Measurements from ENCODE around the gene LDLRAD3. TPM values are rescaled to one million over a fixed set of nuclear protein-coding genes. Genes with fewer than 3 reads are reported as not detected.

The LDLRAD3 gene
- polyA plus RNA-seq, 1 donor (not counting 4 experiments of a cell fraction or from before 2014, with no cell fraction given): 13.1 TPM

- H3K4me2 ChIP-seq (ENCODE audit: control insufficient read depth, extremely low read depth, insufficient read depth, low read depth, low read length): no peak overlapping the region
- no peak overlapping the region for H3K4me3 ChIP-seq (ENCODE audit: control insufficient read depth in 2 of 3, extremely low read depth in 1 of 3, insufficient read depth in 2 of 3, low read depth in 1 of 3, low read length in 3 of 3)
- H3K27ac ChIP-seq (ENCODE audit: control insufficient read depth, insufficient read depth, low read length): no peak overlapping the region
These were observed 198.1 kb downstream of the LDLRAD3 start for GRCh38 chr11:36141956-36142355.

GRCh38 chr11:36142439-36142838 is 198.6 kb downstream of the LDLRAD3 start:
- no peaks in the 10 kb centered on the region for H3K27me3 ChIP-seq (ENCODE audit: control insufficient read depth, extremely low read depth, insufficient read depth, low read length)
- H3K27ac ChIP-seq (ENCODE audit: control insufficient read depth, insufficient read depth, low read length): no peak overlapping the region
- no peaks in the 10 kb centered on the region for H3K9me1 ChIP-seq (ENCODE audit: control insufficient read depth, extremely low read depth, insufficient read depth, low read length)
- no peak for FAIRE-seq
- H3K4me3 ChIP-seq (ENCODE audit: control insufficient read depth in 2 of 3, extremely low read depth in 1 of 3, insufficient read depth in 2 of 3, low read depth in 1 of 3, low read length in 3 of 3): no peak overlapping the region
- H3K9ac ChIP-seq (ENCODE audit: control insufficient read depth, extremely low read depth, insufficient read depth, low read length): no peak overlapping the region
- no peaks in the 10 kb centered on the region for H3K79me2 ChIP-seq (ENCODE audit: control insufficient read depth, insufficient read depth, low read length)
- H3K4me2 ChIP-seq (ENCODE audit: control insufficient read depth, extremely low read depth, insufficient read depth, low read depth, low read length): no peak overlapping the region
- no peaks in the 10 kb centered on the region for H4K20me1 ChIP-seq (ENCODE audit: control insufficient read depth, extremely low read depth, insufficient read depth, low read length)
- no peak for TF ChIP-seq EZH2 (IDR thresholded peaks at IDR 0.05; ENCODE audit: low read length)
- TF ChIP-seq, protein P1, sequence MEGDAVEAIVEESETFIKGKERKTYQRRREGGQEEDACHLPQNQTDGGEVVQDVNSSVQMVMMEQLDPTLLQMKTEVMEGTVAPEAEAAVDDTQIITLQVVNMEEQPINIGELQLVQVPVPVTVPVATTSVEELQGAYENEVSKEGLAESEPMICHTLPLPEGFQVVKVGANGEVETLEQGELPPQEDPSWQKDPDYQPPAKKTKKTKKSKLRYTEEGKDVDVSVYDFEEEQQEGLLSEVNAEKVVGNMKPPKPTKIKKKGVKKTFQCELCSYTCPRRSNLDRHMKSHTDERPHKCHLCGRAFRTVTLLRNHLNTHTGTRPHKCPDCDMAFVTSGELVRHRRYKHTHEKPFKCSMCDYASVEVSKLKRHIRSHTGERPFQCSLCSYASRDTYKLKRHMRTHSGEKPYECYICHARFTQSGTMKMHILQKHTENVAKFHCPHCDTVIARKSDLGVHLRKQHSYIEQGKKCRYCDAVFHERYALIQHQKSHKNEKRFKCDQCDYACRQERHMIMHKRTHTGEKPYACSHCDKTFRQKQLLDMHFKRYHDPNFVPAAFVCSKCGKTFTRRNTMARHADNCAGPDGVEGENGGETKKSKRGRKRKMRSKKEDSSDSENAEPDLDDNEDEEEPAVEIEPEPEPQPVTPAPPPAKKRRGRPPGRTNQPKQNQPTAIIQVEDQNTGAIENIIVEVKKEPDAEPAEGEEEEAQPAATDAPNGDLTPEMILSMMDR (optimal IDR thresholded peaks at IDR 0.05 in 1 of 3, IDR thresholded peaks at IDR 0.05 in 1 of 3, conservative IDR thresholded peaks at IDR 0.05 in 1 of 3; ENCODE audit: extremely low read depth in 1 of 3, insufficient read depth in 2 of 3, low read length in 3 of 3): no peak
- no peak overlapping the region for H2AFZ ChIP-seq (ENCODE audit: control insufficient read depth, low read length)
- H3K36me3 ChIP-seq (ENCODE audit: control insufficient read depth in 2 of 2, extremely low read depth in 1 of 2, insufficient read depth in 2 of 2, low read length in 2 of 2): peaks cover 0 to 1% of the 10 kb centered on the region in 2 experiments
- DNase-seq (ENCODE audit: low read depth, low spot score): no peak
- dilution Hi-C loops (cut with MboI; ENCODE audit: extremely low pct_ligation_motif_present, low sequenced_read_pairs): no loop called here
- peaks cover 11% of the 10 kb centered on the region for H3K4me1 ChIP-seq (ENCODE audit: control insufficient read depth, extremely low read depth, insufficient read depth, low read length)
- no peaks in the 10 kb centered on the region for H3K9me3 ChIP-seq (ENCODE audit: control insufficient read depth, low read depth, low read length)

More at GRCh38 chr11:36141956-36142355, 198.1 kb downstream of the LDLRAD3 start:
- no peaks in the 10 kb centered on the region for H3K27me3 ChIP-seq (ENCODE audit: control insufficient read depth, extremely low read depth, insufficient read depth, low read length)
- TF ChIP-seq EZH2 (IDR thresholded peaks at IDR 0.05; ENCODE audit: low read length): no peak
- TF ChIP-seq, protein P1 (optimal IDR thresholded peaks at IDR 0.05 in 1 of 3, IDR thresholded peaks at IDR 0.05 in 1 of 3, conservative IDR thresholded peaks at IDR 0.05 in 1 of 3; ENCODE audit: extremely low read depth in 1 of 3, insufficient read depth in 2 of 3, low read length in 3 of 3): no peak
- H3K4me1 ChIP-seq (ENCODE audit: control insufficient read depth, extremely low read depth, insufficient read depth, low read length): peaks cover 9% of the 10 kb centered on the region
- no peaks in the 10 kb centered on the region for H3K79me2 ChIP-seq (ENCODE audit: control insufficient read depth, insufficient read depth, low read length)
- no peak overlapping the region for H3K9ac ChIP-seq (ENCODE audit: control insufficient read depth, extremely low read depth, insufficient read depth, low read length)
- FAIRE-seq: no peak
- peaks cover 0 to 1% of the 10 kb centered on the region in 2 experiments for H3K36me3 ChIP-seq (ENCODE audit: control insufficient read depth in 2 of 2, extremely low read depth in 1 of 2, insufficient read depth in 2 of 2, low read length in 2 of 2)
- H2AFZ ChIP-seq (ENCODE audit: control insufficient read depth, low read length): no peak overlapping the region
- no peaks in the 10 kb centered on the region for H3K9me3 ChIP-seq (ENCODE audit: control insufficient read depth, low read depth, low read length)
- no peaks in the 10 kb centered on the region for H4K20me1 ChIP-seq (ENCODE audit: control insufficient read depth, extremely low read depth, insufficient read depth, low read length)
- dilution Hi-C loops (cut with MboI; ENCODE audit: extremely low pct_ligation_motif_present, low sequenced_read_pairs): no loop called here
- no peak for DNase-seq (ENCODE audit: low read depth, low spot score)
- H3K9me1 ChIP-seq (ENCODE audit: control insufficient read depth, extremely low read depth, insufficient read depth, low read length): no peaks in the 10 kb centered on the region

Data from keratinocyte (primary cell).